ENCODE results near the gene NLGN4Y.

The NLGN4Y gene

GRCh38 chrY:14543506-14543905 lies 19.2 kb downstream of the NLGN4Y start:
- H3K36me3 ChIP-seq (ENCODE audit: insufficient read depth, low read length), result peaks cover 11% of the 10 kb centered on the region; the same call in 1 of the 2 replicates
- WGBS, result 95% methylated on average over 5 of the region's 5 CpGs
- no peak overlapping the region for H3K9ac ChIP-seq (ENCODE audit: low read depth, low read length)
- H3K9me3 ChIP-seq (ENCODE audit: insufficient read depth, low read depth, low read length), result no peaks in the 10 kb centered on the region
- 0 out of 2 replicates have a peak, but pooled peaks cover under 1% of the 10 kb centered on the region for H3K4me1 ChIP-seq (ENCODE audit: insufficient read depth, low read length)
- H3K27me3 ChIP-seq (ENCODE audit: insufficient read depth, low read length), result no peaks in the 10 kb centered on the region
- H3K27ac ChIP-seq (ENCODE audit: low read depth, low read length), result no peak overlapping the region
- no peak overlapping the region for H3K4me3 ChIP-seq (ENCODE audit: low read length)

DNA sequence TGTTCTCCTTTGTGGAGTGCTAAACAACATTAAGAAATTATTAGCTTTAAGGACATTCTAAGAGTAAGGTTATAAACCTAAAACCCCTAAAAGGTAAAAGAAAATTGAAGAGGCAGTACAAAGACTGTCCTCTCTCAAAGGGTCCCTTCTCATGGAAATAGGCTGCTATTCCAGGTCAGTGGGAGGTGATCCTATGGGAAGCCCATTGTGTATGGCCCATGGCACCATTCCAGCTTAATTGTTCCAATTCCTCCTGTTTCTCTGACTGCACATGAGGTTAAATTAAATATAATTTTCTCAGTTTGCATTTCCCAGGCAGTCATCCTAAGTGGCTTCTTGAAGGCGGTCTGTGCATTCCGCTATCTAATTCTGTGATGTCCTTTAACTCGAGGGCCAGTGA lies 57.0 kb downstream of the NLGN4Y start:
- Histone ChIP-seq H3K4me1 (ENCODE audit: insufficient read depth, low read length) (peaks cover 11% of the 10 kb centered on the region), H3K4me3 (ENCODE audit: low read length) (no peak overlapping the region), H3K36me3 (ENCODE audit: insufficient read depth, low read length) (0 out of 2 replicates have a peak, but pooled peaks cover 5% of the 10 kb centered on the region), H3K27ac (ENCODE audit: low read depth, low read length) (no peak overlapping the region), H3K27me3 (ENCODE audit: insufficient read depth, low read length) (no peaks in the 10 kb centered on the region), H3K9ac (ENCODE audit: low read depth, low read length) (no peak overlapping the region), H3K9me3 (ENCODE audit: insufficient read depth, low read depth, low read length) (no peaks in the 10 kb centered on the region)
- 85% methylated on average over 3 of the region's 3 CpGs for WGBS

GRCh38 chrY:14586725-14587124 lies 62.4 kb downstream of the NLGN4Y start:
- H3K27ac ChIP-seq (ENCODE audit: low read depth, low read length), result no peak overlapping the region
- WGBS, result 95% methylated on average over 3 of the region's 4 CpGs
- H3K4me3 ChIP-seq (ENCODE audit: low read length), result no peak overlapping the region

GRCh38 chrY:14601372-14601771 lies 77.0 kb downstream of the NLGN4Y start:
- 79% methylated on average over 11 of the region's 11 CpGs for WGBS
- Histone ChIP-seq H3K36me3 (ENCODE audit: insufficient read depth, low read length) (0 out of 2 replicates have a peak, but pooled peaks cover 4% of the 10 kb centered on the region), H3K9ac (ENCODE audit: low read depth, low read length) (no peak overlapping the region)

More at GRCh38 chrY:14586725-14587124, 62.4 kb downstream of the NLGN4Y start:
- Histone ChIP-seq H3K27me3 (ENCODE audit: insufficient read depth, low read length) (no peaks in the 10 kb centered on the region), H3K4me1 (ENCODE audit: insufficient read depth, low read length) (peaks cover 6% of the 10 kb centered on the region), H3K9me3 (ENCODE audit: insufficient read depth, low read depth, low read length) (no peaks in the 10 kb centered on the region), H3K36me3 (ENCODE audit: insufficient read depth, low read length) (peaks cover 15% of the 10 kb centered on the region; the same call in 1 of the 2 replicates), H3K9ac (ENCODE audit: low read depth, low read length) (no peak overlapping the region)

GRCh38 chrY:14617625-14618024 lies 93.3 kb downstream of the NLGN4Y start:
- no CpG with 5 or more reads among the region's 1 CpG for WGBS
- Histone ChIP-seq H3K4me1 (ENCODE audit: insufficient read depth, low read length) (no peaks in the 10 kb centered on the region), H3K9me3 (ENCODE audit: insufficient read depth, low read depth, low read length) (no peaks in the 10 kb centered on the region)

More at GRCh38 chrY:14601372-14601771, 77.0 kb downstream of the NLGN4Y start:
- no peaks in the 10 kb centered on the region for H3K4me1 ChIP-seq (ENCODE audit: insufficient read depth, low read length)
- H3K27ac ChIP-seq (ENCODE audit: low read depth, low read length), result no peak overlapping the region
- H3K9me3 ChIP-seq (ENCODE audit: insufficient read depth, low read depth, low read length), result no peaks in the 10 kb centered on the region
- H3K4me3 ChIP-seq (ENCODE audit: low read length), result no peak overlapping the region
- H3K27me3 ChIP-seq (ENCODE audit: insufficient read depth, low read length), result no peaks in the 10 kb centered on the region

GRCh38 chrY:14618513-14618912 lies 94.2 kb downstream of the NLGN4Y start:
- Histone ChIP-seq H3K27me3 (ENCODE audit: insufficient read depth, low read length) (no peaks in the 10 kb centered on the region), H3K27ac (ENCODE audit: low read depth, low read length) (no peak overlapping the region), H3K4me3 (ENCODE audit: low read length) (no peak overlapping the region), H3K36me3 (ENCODE audit: insufficient read depth, low read length) (peaks cover 19% of the 10 kb centered on the region), H3K9me3 (ENCODE audit: insufficient read depth, low read depth, low read length) (no peaks in the 10 kb centered on the region), H3K9ac (ENCODE audit: low read depth, low read length) (no peak overlapping the region), H3K4me1 (ENCODE audit: insufficient read depth, low read length) (no peaks in the 10 kb centered on the region)
- WGBS, result 100% methylated on average over 1 of the region's 2 CpGs

More at GRCh38 chrY:14617625-14618024, 93.3 kb downstream of the NLGN4Y start:
- peaks cover 14% of the 10 kb centered on the region; the same call in 1 of the 2 replicates for H3K36me3 ChIP-seq (ENCODE audit: insufficient read depth, low read length)
- H3K4me3 ChIP-seq (ENCODE audit: low read length), result no peak overlapping the region
- H3K27ac ChIP-seq (ENCODE audit: low read depth, low read length), result no peak overlapping the region
- H3K9ac ChIP-seq (ENCODE audit: low read depth, low read length), result no peak overlapping the region
- H3K27me3 ChIP-seq (ENCODE audit: insufficient read depth, low read length), result no peaks in the 10 kb centered on the region

- no peak overlapping the region for H3K4me3 ChIP-seq (ENCODE audit: low read length)
- H3K9ac ChIP-seq (ENCODE audit: low read depth, low read length), result no peak overlapping the region
- no peaks in the 10 kb centered on the region for H3K27me3 ChIP-seq (ENCODE audit: insufficient read depth, low read length)
- peaks cover 31% of the 10 kb centered on the region for H3K36me3 ChIP-seq (ENCODE audit: insufficient read depth, low read length)
- 93% methylated on average over 6 of the region's 6 CpGs for WGBS
- H3K9me3 ChIP-seq (ENCODE audit: insufficient read depth, low read depth, low read length), result no peaks in the 10 kb centered on the region
- no peaks in the 10 kb centered on the region for H3K4me1 ChIP-seq (ENCODE audit: insufficient read depth, low read length)
- no peak overlapping the region for H3K27ac ChIP-seq (ENCODE audit: low read depth, low read length)
Measured at GRCh38 chrY:14628208-14628607, 103.9 kb downstream of the NLGN4Y start.

DNA sequence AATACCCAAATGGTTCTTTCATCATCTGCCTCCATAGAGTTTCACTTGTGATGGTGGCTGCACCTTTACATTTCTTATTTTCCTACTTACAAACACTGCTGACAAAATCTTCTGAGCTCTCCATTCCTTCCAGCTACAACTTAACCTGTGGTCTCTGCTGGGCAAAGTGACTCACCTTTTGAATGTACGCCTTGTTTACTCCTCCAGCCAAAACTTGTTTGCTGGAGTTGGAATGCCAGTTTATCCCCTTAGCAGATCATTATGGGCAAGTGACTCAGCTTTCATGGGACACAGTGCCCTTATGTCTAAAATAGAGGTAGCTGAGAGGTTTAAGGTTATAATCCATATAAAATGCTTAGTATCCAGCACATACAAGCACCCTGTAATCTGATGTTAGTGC lies 107.3 kb downstream of the NLGN4Y start:
- H3K9me3 ChIP-seq (ENCODE audit: insufficient read depth, low read depth, low read length), result no peaks in the 10 kb centered on the region
- 86% methylated on average over 1 of the region's 1 CpG for WGBS
- H3K4me3 ChIP-seq (ENCODE audit: low read length), result no peak overlapping the region
- H3K36me3 ChIP-seq (ENCODE audit: insufficient read depth, low read length), result peaks cover 7% of the 10 kb centered on the region; the same call in 1 of the 2 replicates
- H3K27ac ChIP-seq (ENCODE audit: low read depth, low read length), result no peak overlapping the region
- no peaks in the 10 kb centered on the region for H3K27me3 ChIP-seq (ENCODE audit: insufficient read depth, low read length)
- no peak overlapping the region for H3K9ac ChIP-seq (ENCODE audit: low read depth, low read length)
- no peaks in the 10 kb centered on the region for H3K4me1 ChIP-seq (ENCODE audit: insufficient read depth, low read length)

GRCh38 chrY:14633718-14634117 lies 109.4 kb downstream of the NLGN4Y start:
- Histone ChIP-seq H3K9ac (ENCODE audit: low read depth, low read length) (no peak overlapping the region), H3K9me3 (ENCODE audit: insufficient read depth, low read depth, low read length) (no peaks in the 10 kb centered on the region), H3K27ac (ENCODE audit: low read depth, low read length) (no peak overlapping the region), H3K4me1 (ENCODE audit: insufficient read depth, low read length) (no peaks in the 10 kb centered on the region), H3K36me3 (ENCODE audit: insufficient read depth, low read length) (peaks cover 7% of the 10 kb centered on the region; the same call in 1 of the 2 replicates), H3K27me3 (ENCODE audit: insufficient read depth, low read length) (no peaks in the 10 kb centered on the region), H3K4me3 (ENCODE audit: low read length) (no peak overlapping the region)
- WGBS, result no CpG with 5 or more reads among the region's 2 CpGs

DNA sequence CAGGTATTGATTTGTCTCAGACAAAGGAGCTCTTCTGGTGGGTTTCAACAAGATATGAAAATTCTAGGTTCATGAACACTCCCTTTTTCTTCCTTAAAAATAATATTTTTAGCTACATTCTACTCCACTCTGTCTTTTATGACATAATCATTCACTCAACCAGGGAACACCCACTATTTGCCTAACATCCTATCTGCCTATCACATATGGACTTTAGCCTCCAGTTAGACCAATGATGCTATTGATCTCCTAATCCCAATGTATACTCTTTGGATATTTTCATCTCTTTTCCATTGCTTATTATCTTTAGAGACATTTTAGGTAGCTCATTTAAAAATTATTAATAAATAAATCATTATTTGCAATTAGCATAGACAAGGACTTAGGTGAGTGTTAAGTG lies 110.6 kb downstream of the NLGN4Y start:
- H3K4me3 ChIP-seq (ENCODE audit: low read length), result no peak overlapping the region
- H3K27me3 ChIP-seq (ENCODE audit: insufficient read depth, low read length), result no peaks in the 10 kb centered on the region
- no peaks in the 10 kb centered on the region for H3K9me3 ChIP-seq (ENCODE audit: insufficient read depth, low read depth, low read length)

DNA sequence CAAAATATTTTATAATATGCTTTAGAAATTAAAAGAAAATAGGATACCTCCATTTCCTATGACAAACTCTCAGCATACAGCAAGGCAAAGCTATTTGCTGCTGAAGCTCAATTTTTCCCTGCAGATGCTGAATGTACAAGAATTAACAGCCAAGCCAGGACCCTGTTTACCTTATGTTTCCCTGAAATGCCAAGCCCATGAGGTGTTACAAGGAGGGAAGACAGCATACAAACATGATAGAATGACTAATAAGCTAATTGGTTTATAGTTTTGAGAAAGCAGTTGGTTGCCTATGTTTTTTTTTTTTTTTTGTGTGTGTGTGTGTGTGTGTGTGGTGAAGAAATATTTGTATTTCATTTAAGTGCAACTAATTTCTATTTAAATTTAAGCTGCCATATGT lies 113.2 kb downstream of the NLGN4Y start:
- Histone ChIP-seq H3K9ac (ENCODE audit: low read depth, low read length) (no peak overlapping the region), H3K4me3 (ENCODE audit: low read length) (no peak overlapping the region), H3K4me1 (ENCODE audit: insufficient read depth, low read length) (no peaks in the 10 kb centered on the region), H3K9me3 (ENCODE audit: insufficient read depth, low read depth, low read length) (no peaks in the 10 kb centered on the region), H3K27me3 (ENCODE audit: insufficient read depth, low read length) (no peaks in the 10 kb centered on the region), H3K27ac (ENCODE audit: low read depth, low read length) (no peak overlapping the region), H3K36me3 (ENCODE audit: insufficient read depth, low read length) (peaks cover 9% of the 10 kb centered on the region; the same call in 1 of the 2 replicates)

More for the DNA sequence above, 110.6 kb downstream of the NLGN4Y start:
- Histone ChIP-seq H3K9ac (ENCODE audit: low read depth, low read length) (no peak overlapping the region), H3K4me1 (ENCODE audit: insufficient read depth, low read length) (no peaks in the 10 kb centered on the region), H3K36me3 (ENCODE audit: insufficient read depth, low read length) (peaks cover 7% of the 10 kb centered on the region; the same call in 1 of the 2 replicates), H3K27ac (ENCODE audit: low read depth, low read length) (no peak overlapping the region)

- H3K27me3 ChIP-seq (ENCODE audit: insufficient read depth, low read length), result no peaks in the 10 kb centered on the region
- H3K27ac ChIP-seq (ENCODE audit: low read depth, low read length), result no peak overlapping the region
- no peaks in the 10 kb centered on the region for H3K9me3 ChIP-seq (ENCODE audit: insufficient read depth, low read depth, low read length)
- peaks cover 3% of the 10 kb centered on the region; the same call in 1 of the 2 replicates for H3K36me3 ChIP-seq (ENCODE audit: insufficient read depth, low read length)
- WGBS, result 100% methylated on average over 1 of the region's 2 CpGs
- no peaks in the 10 kb centered on the region for H3K4me1 ChIP-seq (ENCODE audit: insufficient read depth, low read length)
- H3K4me3 ChIP-seq (ENCODE audit: low read length), result no peak overlapping the region
- H3K9ac ChIP-seq (ENCODE audit: low read depth, low read length), result no peak overlapping the region
Measured at GRCh38 chrY:14641853-14642252, 117.5 kb downstream of the NLGN4Y start.

Data from HUES64 (cell line).